HG02870 (cell line): ENCODE measurements around the gene G2E3.
"Not testable (repeated sequence)": the region's sequence is repeated elsewhere in the genome, so short reads cannot be mapped to it uniquely, and the experiment has no call there.

Experiments used
- ATAC-seq: cut with Tn5 transposase; IDR thresholded peaks from one replicate; pipeline ENCODE4 v1.9.1; 2021; ENCODE audit warnings: mild to moderate bottlenecking, moderate library complexity; ENCODE audit not compliant: unreplicated experiment

G2E3 gene, protein sequence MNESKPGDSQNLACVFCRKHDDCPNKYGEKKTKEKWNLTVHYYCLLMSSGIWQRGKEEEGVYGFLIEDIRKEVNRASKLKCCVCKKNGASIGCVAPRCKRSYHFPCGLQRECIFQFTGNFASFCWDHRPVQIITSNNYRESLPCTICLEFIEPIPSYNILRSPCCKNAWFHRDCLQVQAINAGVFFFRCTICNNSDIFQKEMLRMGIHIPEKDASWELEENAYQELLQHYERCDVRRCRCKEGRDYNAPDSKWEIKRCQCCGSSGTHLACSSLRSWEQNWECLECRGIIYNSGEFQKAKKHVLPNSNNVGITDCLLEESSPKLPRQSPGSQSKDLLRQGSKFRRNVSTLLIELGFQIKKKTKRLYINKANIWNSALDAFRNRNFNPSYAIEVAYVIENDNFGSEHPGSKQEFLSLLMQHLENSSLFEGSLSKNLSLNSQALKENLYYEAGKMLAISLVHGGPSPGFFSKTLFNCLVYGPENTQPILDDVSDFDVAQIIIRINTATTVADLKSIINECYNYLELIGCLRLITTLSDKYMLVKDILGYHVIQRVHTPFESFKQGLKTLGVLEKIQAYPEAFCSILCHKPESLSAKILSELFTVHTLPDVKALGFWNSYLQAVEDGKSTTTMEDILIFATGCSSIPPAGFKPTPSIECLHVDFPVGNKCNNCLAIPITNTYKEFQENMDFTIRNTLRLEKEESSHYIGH

DNA sequence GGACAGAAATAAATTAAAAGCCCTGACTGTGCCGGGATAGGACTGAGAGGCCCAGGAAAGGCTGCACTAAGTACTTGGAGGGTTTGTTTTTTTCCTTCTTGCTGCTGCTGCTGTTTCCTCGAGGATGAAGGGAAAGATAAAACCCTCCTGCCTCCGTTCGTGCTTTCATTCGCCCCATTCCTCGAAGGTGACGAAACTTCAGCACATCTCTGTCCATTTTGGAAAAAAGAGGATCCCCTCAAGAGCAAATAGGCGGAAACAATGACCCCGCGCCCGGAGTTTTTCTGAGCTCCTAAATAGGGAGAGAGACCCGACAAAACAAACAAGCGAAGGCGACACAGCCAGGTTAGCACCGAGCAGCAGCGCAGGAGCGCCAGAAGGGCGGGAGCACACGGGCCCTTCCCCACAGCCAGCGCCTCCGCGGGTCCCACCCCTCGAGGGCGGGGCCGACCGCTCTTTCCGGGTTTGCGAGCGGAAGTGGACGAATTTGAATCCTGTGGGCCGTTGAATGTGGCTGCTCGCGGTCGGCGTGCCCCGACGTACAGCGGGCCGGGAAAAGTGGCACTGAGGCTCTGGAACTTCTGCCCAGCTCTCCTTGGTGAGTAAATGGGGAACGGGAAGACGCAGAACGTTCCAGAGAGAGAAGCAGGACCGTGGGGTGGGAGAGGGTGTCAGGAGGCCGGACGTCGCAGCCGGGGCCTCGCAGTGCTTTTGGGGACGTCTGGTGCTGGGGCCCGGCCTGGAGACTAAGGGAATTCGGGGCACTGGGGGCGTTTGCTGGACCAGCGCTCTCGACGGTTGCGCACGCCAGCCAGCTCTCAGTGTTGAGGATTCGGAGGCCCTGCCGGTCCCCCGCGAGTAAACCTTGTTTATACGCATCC, at the start of gene G2E3:
Gene G2E3 (plus strand): TSS at position 484 of the 881 bp plus-strand sequence. CDS start 21,922 bp downstream, outside the sequence.
- ATAC-seq = peak; percentile 96

GRCh38 chr14:30517737-30518136, 41.2 kb upstream of the G2E3 start:
- no peak for ATAC-seq

DNA sequence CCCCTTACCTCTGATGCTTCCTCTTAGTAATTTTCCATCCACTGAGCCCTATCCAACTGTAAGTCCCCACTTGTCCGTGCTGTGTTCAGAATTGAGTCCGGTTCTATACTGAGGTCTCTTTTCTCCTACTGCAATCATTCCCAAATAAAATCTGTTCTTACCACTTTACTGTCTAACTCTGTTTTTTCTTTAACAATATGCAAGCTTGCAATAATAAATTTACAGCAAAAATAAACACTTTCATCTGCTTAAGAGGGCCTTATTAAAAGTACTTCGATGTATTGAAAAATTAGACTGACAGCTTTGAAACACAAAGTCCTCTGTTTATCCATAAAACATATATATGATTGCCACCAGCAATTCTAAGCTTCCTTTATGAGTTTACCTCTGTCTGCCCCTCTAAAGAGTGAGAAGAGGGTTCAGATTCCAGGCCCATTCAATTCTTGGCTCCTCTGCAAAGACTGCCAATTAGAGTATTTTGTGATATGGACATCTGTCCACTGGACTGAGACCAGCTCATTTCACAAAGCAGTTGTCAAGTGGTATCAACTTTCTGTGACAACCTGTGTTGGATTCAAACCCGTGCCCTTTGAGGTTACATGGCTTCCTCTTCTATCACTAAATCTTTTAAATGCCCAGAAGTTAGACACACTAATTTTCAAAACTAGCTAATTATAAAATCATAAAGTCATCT, 39.9 kb upstream of the G2E3 start:
- no peak for ATAC-seq

DNA sequence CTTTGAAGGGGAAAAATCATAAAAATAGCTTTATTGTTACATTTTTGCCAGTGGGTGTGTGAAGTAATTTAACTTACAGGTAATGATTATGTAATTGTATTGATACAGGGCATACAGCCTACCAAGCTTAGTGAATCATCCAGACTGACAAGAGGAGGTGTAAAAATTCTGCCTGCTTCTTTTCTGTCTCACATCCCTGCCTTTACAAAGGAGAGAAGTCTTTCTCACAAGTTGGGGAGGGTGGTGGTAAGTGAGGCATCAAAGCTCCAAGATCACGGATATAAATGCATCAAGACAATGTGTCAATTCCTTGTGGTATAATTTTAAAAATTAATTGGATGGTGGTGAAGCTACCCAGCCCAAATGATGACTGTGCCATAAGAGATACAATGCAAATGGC, 39.0 kb upstream of the G2E3 start:
- ATAC-seq = no peak

GRCh38 chr14:30520536-30520935, 38.4 kb upstream of the G2E3 start:
- no peak for ATAC-seq

DNA sequence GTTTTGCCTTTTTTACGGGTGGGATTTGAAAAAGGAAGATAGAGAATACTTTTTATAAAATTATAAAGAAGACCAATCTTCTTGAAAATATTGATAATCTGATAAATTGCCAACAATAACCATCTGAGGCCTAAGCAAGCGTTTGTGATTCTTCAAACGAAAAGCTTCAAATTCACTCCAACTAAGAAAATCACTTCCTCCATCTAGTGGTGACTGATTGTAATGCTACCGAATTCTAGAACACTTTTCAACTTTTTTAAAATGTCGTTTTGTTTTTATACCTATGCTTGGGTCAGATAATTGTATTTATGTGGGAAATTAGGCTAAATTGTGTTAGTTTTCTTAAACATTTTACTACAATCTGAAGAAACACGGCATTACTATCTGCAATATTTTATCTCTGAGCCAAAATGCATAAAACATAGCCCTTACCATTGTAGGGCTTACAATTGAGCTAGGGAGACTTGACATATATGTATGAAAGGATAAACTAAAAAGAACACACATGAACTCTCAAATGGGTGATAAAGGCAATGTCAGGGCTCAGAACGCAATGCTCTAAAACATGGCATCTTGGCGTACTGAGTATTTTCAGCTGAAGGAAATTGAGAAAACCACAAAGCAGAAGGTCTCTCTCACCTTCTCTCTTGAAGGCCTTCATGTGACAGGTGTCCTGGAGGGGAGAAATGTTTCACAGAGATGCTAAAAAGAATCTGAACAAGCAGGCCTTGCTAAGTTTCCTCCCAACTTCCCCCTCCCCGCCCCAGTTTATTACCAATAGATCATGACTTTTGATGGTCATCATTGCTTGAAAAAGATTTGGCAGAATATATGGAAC, 36.8 kb upstream of the G2E3 start:
- peak; percentile 47 for ATAC-seq

GRCh38 chr14:30525833-30526232, 33.1 kb upstream of the G2E3 start:
- no peak for ATAC-seq

- no peak for ATAC-seq
These were observed 31.8 kb upstream of the G2E3 start for GRCh38 chr14:30527196-30527595.

- ATAC-seq = no peak
These were observed 30.8 kb upstream of the G2E3 start for GRCh38 chr14:30528119-30528518.

GRCh38 chr14:30528778-30529642, 29.9 kb upstream of the G2E3 start:
- no peak for ATAC-seq

GRCh38 chr14:30532264-30532663, 26.7 kb upstream of the G2E3 start:
- ATAC-seq = no peak

GRCh38 chr14:30533126-30533525, 25.8 kb upstream of the G2E3 start:
- no peak for ATAC-seq

GRCh38 chr14:30541318-30541717, 17.6 kb upstream of the G2E3 start:
- no peak for ATAC-seq

DNA sequence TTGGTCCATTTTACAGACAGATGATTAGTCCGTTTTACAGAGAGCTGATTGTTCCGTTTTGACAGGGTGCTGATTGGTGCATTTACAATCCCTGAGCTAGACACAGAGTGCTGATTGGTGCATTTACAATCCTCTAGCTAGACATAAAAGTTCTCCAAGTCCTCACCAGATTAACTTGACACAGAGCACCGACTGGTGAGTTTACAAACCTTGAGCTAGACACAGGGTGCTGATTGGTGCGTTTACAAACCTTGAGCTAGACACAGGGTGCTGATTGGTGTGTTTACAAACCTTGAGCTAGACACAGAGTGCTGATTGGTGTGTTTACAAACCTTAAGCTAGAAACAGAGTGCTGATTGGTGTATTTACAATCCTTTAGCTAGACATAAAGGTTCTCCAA, 12.2 kb upstream of the G2E3 start:
- not testable (repeated sequence) for ATAC-seq

- ATAC-seq = no peak
These were observed 11.4 kb upstream of the G2E3 start for GRCh38 chr14:30547388-30548048.

GRCh38 chr14:30550335-30550734, 8.6 kb upstream of the G2E3 start:
- ATAC-seq = no peak

DNA sequence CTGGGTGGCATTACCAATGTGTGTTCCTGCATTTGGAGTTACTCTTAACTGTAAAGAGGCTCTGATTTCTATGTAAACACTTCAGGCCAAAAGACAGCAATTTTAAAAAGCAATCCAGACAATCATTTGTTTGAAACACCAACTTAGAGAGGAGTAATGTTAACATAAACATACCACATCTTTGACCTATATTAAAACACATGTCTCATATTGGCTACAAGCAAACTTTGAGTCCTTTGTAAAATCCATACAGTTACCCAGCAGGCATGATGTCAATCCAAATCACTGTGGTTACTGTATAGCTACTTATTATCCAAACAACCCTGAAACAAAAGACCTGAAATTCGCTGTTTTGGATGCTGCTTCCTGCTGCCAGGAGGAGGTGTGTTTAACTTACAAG, 7.5 kb upstream of the G2E3 start:
- ATAC-seq = no peak

- ATAC-seq = no peak
These were observed 5.5 kb upstream of the G2E3 start for GRCh38 chr14:30553311-30553989.
